ENCODE data around the gene MISFA.

- TF ChIP-seq RAD21 (IDR thresholded peaks at IDR 0.05; ENCODE audit: low read depth) = no peak
- TF ChIP-seq REST (IDR thresholded peaks at IDR 0.05; ENCODE audit: low read depth) = no peak
- no peak for TF ChIP-seq EP300 (IDR thresholded peaks at IDR 0.05; ENCODE audit: borderline replicate concordance)
- TF ChIP-seq ZBTB7A (IDR thresholded peaks at IDR 0.05; ENCODE audit: low read depth) = no peak
- TF ChIP-seq TAF1 (IDR thresholded peaks at IDR 0.05; ENCODE audit: low read depth) = no peak
Measured at GRCh38 chr11:18633256-18634139, 33.9 kb downstream of the MISFA start.
